Measurements from ENCODE around the gene CD300LF. TPM values are rescaled to one million over a fixed set of nuclear protein-coding genes. Genes with fewer than 3 reads are reported as not detected.

Gene CD300LF
- total RNA-seq, 1 donor from 2014 or later: not detected

DNA sequence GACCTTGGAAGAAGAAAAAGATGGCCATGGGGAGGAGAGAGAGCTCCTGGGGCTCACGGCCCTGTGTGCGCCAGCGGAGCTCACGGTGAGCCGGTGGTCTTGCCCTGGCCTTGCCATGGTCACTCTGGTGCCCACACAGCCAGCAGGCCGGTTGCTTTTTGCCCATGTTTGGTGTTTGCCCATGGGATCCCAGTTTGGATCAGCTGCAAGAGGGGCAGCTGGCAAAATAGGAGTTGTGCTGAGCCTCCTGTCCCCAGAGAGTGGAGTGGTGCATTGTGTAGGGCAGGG, 37.3 kb upstream of the CD300LF start:
- no peaks in the 10 kb centered on the region for H3K9me3 Mint-ChIP-seq
- peak overlapping the region; percentile 98 for H3K4me3 Mint-ChIP-seq
- TF ChIP-seq, protein P1, sequence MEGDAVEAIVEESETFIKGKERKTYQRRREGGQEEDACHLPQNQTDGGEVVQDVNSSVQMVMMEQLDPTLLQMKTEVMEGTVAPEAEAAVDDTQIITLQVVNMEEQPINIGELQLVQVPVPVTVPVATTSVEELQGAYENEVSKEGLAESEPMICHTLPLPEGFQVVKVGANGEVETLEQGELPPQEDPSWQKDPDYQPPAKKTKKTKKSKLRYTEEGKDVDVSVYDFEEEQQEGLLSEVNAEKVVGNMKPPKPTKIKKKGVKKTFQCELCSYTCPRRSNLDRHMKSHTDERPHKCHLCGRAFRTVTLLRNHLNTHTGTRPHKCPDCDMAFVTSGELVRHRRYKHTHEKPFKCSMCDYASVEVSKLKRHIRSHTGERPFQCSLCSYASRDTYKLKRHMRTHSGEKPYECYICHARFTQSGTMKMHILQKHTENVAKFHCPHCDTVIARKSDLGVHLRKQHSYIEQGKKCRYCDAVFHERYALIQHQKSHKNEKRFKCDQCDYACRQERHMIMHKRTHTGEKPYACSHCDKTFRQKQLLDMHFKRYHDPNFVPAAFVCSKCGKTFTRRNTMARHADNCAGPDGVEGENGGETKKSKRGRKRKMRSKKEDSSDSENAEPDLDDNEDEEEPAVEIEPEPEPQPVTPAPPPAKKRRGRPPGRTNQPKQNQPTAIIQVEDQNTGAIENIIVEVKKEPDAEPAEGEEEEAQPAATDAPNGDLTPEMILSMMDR (conservative IDR thresholded peaks at IDR 0.05): no peak
- no peaks in the 10 kb centered on the region for H3K27me3 Mint-ChIP-seq (ENCODE audit: low read depth)
- H3K36me3 Mint-ChIP-seq (ENCODE audit: low read depth): no peaks in the 10 kb centered on the region
- peak overlapping the region; percentile 81 for H3K27ac Mint-ChIP-seq (ENCODE audit: unreplicated experiment)
- no peak for DNase-seq (ENCODE audit: low read depth, low spot score)
- H3K4me1 Mint-ChIP-seq: peaks cover 50% of the 10 kb centered on the region

DNA sequence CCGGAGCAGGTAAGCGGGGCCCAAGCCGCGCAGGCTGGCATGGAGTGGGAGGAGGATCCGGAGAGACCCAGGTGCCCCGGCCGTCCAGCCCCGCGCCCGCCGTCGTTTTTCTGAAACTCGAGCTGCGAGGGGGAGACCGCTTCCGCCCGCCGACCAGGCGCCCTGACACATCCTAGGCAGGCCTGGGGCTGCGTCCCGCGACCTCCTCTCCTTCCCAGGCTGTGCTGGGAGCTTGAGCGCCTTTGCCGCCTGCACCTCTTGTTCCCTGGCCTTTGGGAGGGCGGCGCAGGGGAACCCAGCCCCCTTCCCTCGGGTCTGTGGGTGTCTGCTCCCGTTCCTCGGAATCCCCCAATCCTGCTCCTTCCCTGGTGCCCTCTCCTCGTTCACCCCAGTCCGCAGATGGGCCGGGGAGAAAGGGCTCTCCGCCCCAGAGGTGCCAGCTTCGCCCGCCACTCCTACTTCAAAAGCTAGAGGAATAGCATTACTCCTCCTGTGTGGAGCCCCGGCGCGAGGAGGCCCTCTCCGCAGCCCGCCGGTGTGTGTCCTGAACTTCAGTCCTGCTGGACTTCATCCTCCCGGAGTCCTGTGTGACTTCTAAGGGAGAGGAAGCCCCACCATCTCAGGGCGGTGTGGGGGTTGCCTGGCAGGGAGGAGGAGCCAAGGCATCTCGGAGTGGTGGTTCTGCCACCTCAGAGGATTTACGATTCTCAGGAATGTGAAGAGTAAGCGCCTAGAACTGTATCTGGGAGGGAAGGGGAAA, 36.7 kb upstream of the CD300LF start:
- Mint-ChIP-seq H3K36me3 (ENCODE audit: low read depth) (no peaks in the 10 kb centered on the region), H3K27ac (ENCODE audit: unreplicated experiment) (peak overlapping the region; percentile 81), H3K9me3 (no peaks in the 10 kb centered on the region), H3K4me3 (peak overlapping the region; percentile 98), H3K4me1 (peaks cover 54% of the 10 kb centered on the region), H3K27me3 (ENCODE audit: low read depth) (no peaks in the 10 kb centered on the region)
- no peak for DNase-seq (ENCODE audit: low read depth, low spot score)
- TF ChIP-seq, protein P1 (conservative IDR thresholded peaks at IDR 0.05): no peak

DNA sequence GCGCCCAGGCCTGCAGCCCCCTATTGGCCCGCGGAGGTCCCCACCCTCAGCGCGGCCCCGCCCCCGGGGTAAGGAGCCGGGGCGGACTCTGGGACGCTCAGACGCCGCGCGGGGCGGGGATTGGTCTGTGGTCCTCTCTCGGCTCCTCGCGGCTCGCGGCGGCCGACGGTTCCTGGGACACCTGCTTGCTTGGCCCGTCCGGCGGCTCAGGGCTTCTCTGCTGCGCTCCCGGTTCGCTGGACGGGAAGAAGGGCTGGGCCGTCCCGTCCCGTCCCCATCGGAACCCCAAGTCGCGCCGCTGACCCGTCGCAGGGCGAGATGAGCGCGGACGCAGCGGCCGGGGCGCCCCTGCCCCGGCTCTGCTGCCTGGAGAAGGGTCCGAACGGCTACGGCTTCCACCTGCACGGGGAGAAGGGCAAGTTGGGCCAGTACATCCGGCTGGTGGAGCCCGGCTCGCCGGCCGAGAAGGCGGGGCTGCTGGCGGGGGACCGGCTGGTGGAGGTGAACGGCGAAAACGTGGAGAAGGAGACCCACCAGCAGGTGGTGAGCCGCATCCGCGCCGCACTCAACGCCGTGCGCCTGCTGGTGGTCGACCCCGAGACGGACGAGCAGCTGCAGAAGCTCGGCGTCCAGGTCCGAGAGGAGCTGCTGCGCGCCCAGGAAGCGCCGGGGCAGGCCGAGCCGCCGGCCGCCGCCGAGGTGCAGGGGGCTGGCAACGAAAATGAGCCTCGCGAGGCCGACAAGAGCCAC, 36.0 kb upstream of the CD300LF start, which contains the start of gene NHERF1:
Gene NHERF1 (plus strand): TSS at position 100 of the 750 bp plus-strand sequence. CDS start 219 bp downstream, at position 319.
- Mint-ChIP-seq H3K4me3 (peak within 1 kb of the TSS; percentile 98), H3K27me3 (ENCODE audit: low read depth) (no peaks in the 10 kb centered on the region), H3K27ac (ENCODE audit: unreplicated experiment) (peak within 1 kb of the TSS; percentile 81), H3K36me3 (ENCODE audit: low read depth) (no peaks in the 10 kb centered on the region), H3K9me3 (no peaks in the 10 kb centered on the region), H3K4me1 (peaks cover 59% of the 10 kb centered on the region)
- peak; percentile 91 for DNase-seq (ENCODE audit: low read depth, low spot score)
- TF ChIP-seq, protein P1 (conservative IDR thresholded peaks at IDR 0.05): peak; percentile 56

DNA sequence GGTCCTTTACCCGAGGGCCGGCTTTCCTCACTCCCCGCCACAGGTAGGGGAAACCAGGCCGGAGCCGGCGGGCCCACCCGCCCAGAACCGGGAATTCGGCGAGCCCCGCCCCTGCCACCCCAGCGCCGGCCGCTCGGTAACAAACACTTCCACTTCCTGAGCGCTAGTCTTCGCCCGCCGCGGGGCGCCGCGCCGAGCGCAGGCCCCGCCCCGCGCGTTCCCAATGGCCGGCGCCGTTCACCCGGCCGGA, 35.5 kb upstream of the CD300LF start:
- no peaks in the 10 kb centered on the region for H3K36me3 Mint-ChIP-seq (ENCODE audit: low read depth)
- H3K27ac Mint-ChIP-seq (ENCODE audit: unreplicated experiment): no peak overlapping the region
- peak overlapping the region; percentile 86 for H3K4me3 Mint-ChIP-seq
- H3K4me1 Mint-ChIP-seq: peaks cover 60% of the 10 kb centered on the region
- TF ChIP-seq, protein P1 (conservative IDR thresholded peaks at IDR 0.05): no peak
- H3K27me3 Mint-ChIP-seq (ENCODE audit: low read depth): peaks cover 3% of the 10 kb centered on the region
- H3K9me3 Mint-ChIP-seq: no peaks in the 10 kb centered on the region
- DNase-seq (ENCODE audit: low read depth, low spot score): no peak

DNA sequence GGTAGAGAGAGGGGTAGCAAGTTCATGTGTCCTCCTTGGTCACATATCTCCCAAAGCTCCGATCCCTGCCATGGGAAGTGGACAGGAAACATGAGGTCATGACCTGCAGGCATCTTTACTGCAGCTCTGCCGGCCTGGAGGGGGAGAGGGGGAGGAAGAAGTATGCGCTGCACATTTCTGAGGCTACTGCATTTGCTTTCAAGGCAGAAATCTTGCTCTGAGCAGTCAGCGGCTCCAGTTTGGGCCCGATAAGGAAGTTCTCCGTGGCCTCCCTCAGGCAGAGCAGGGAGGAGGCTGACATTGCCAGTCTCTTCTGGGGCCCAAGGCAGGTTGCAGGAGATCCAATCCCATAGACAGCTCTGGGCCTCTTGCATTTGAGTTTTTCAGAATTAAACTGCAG, 34.2 kb upstream of the CD300LF start:
- Mint-ChIP-seq H3K4me1 (peaks cover 56% of the 10 kb centered on the region), H3K4me3 (peak overlapping the region; percentile 86), H3K27ac (ENCODE audit: unreplicated experiment) (peak overlapping the region; percentile 95), H3K9me3 (no peaks in the 10 kb centered on the region), H3K36me3 (ENCODE audit: low read depth) (no peaks in the 10 kb centered on the region), H3K27me3 (ENCODE audit: low read depth) (peaks cover 7% of the 10 kb centered on the region)
- TF ChIP-seq, protein P1 (conservative IDR thresholded peaks at IDR 0.05): no peak
- no peak for DNase-seq (ENCODE audit: low read depth, low spot score)

Measured in neural crest cell (in vitro differentiated cells).